ENCODE results near the gene ID3.

ID3 gene

DNA sequence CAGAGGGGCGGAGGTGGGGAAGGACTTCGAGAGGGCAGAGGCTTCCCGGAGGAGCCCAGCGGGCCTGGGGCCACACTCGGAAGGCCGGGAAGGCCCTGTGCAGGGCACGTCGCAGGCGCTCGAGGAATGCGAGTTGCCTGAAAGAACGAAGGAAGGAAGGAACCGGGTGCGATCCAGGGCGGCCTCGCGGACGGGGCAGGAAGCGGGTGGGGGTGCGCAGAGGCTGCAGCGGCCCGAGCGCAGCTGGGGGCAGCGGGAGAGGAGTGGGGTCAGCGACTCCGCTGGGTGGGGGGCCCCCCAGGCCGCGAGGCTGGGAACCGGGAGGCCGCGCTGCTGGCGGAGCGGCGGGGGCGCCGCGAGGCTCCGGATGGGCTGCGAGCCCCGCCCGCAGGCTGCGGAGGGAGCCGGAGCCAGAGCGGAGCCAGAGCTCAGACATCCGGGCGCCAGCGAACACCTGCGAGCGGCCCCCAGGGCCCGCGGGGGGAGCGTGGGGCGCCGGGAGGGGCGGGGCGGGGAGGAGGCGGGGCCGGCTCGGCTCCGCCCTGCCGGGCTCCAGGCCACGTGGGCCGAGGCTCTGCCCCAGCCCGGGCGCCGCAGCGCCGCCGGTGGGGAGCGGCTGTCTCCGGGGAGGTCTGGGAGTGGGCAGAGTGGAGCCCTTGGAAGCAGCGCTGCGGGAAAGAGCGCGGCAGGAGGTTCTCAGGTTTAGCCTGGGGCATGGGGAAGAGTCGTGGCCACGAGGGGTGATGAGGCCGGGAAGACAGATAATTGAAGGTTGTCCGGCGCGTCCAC lies 4.6 kb downstream of the ID3 start (continued):
- TF ChIP-seq, protein P1, sequence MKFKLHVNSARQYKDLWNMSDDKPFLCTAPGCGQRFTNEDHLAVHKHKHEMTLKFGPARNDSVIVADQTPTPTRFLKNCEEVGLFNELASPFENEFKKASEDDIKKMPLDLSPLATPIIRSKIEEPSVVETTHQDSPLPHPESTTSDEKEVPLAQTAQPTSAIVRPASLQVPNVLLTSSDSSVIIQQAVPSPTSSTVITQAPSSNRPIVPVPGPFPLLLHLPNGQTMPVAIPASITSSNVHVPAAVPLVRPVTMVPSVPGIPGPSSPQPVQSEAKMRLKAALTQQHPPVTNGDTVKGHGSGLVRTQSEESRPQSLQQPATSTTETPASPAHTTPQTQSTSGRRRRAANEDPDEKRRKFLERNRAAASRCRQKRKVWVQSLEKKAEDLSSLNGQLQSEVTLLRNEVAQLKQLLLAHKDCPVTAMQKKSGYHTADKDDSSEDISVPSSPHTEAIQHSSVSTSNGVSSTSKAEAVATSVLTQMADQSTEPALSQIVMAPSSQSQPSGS (tag by site-specific recombination; IDR thresholded peaks at IDR 0.05; ENCODE audit: low read depth) = no peak
- TF ChIP-seq GLIS1 (tag by site-specific recombination; IDR thresholded peaks at IDR 0.05) (peak; percentile 97), ZBTB8A (tag by site-specific recombination; IDR thresholded peaks at IDR 0.05) (peak; percentile 82), KLF16 (tag by site-specific recombination; IDR thresholded peaks at IDR 0.05) (0 out of 2 replicates have a peak, but pooled peaks have one; percentile 25), ZBTB6 (tag by site-specific recombination; IDR thresholded peaks at IDR 0.05) (peak; percentile 95), YY1 (tag by site-specific recombination; IDR thresholded peaks at IDR 0.05) (no peak), ZNF514 (tag by site-specific recombination; IDR thresholded peaks at IDR 0.05) (no peak), KLF10 (tag by site-specific recombination; IDR thresholded peaks at IDR 0.05) (no peak), ZNF221 (tag by site-specific recombination; IDR thresholded peaks at IDR 0.05; ENCODE audit: borderline replicate concordance) (no peak), ZIC2 (tag by site-specific recombination; IDR thresholded peaks at IDR 0.05) (peak; percentile 90), ZNF560 (tag by site-specific recombination; IDR thresholded peaks at IDR 0.05; ENCODE audit: borderline replicate concordance) (no peak), BCL11A (tag by site-specific recombination; IDR thresholded peaks at IDR 0.05; ENCODE audit: low read depth) (no peak), ZNF138 (tag by site-specific recombination; IDR thresholded peaks at IDR 0.05; ENCODE audit: borderline replicate concordance) (no peak), ZNF571 (tag by site-specific recombination; IDR thresholded peaks at IDR 0.05) (no peak), ZNF16 (tag by site-specific recombination; IDR thresholded peaks at IDR 0.05; ENCODE audit: low read depth) (no peak), PATZ1 (tag by site-specific recombination; IDR thresholded peaks at IDR 0.05) (peak; percentile 31; the same call in 1 of the 2 replicates), ZNF132 (tag by site-specific recombination; IDR thresholded peaks at IDR 0.05; ENCODE audit: borderline replicate concordance) (no peak), PRDM4 (tag by site-specific recombination; IDR thresholded peaks at IDR 0.05) (peak; percentile 44; the same call in 1 of the 2 replicates), KLF8 (tag by site-specific recombination; IDR thresholded peaks at IDR 0.05) (peak; percentile 50), GFI1B (tag by site-specific recombination; IDR thresholded peaks at IDR 0.05) (no peak), ZNF121 (tag by site-specific recombination; IDR thresholded peaks at IDR 0.05) (no peak), ZNF558 (tag by site-specific recombination; IDR thresholded peaks at IDR 0.05) (no peak), ZNF610 (tag by site-specific recombination; IDR thresholded peaks at IDR 0.05; ENCODE audit: borderline replicate concordance) (peak; percentile 93), SETDB1 (IDR thresholded peaks at IDR 0.05; ENCODE audit: insufficient read length, low read length) (no peak), IKZF3 (tag by site-specific recombination; IDR thresholded peaks at IDR 0.05) (peak; percentile 91), ZNF623 (tag by site-specific recombination; IDR thresholded peaks at IDR 0.05) (no peak), ZNF433 (tag by site-specific recombination; IDR thresholded peaks at IDR 0.05; ENCODE audit: low read depth) (no peak), KLF9 (tag by site-specific recombination; IDR thresholded peaks at IDR 0.05; ENCODE audit: low read depth) (no peak)
- TF ChIP-seq, protein P2, sequence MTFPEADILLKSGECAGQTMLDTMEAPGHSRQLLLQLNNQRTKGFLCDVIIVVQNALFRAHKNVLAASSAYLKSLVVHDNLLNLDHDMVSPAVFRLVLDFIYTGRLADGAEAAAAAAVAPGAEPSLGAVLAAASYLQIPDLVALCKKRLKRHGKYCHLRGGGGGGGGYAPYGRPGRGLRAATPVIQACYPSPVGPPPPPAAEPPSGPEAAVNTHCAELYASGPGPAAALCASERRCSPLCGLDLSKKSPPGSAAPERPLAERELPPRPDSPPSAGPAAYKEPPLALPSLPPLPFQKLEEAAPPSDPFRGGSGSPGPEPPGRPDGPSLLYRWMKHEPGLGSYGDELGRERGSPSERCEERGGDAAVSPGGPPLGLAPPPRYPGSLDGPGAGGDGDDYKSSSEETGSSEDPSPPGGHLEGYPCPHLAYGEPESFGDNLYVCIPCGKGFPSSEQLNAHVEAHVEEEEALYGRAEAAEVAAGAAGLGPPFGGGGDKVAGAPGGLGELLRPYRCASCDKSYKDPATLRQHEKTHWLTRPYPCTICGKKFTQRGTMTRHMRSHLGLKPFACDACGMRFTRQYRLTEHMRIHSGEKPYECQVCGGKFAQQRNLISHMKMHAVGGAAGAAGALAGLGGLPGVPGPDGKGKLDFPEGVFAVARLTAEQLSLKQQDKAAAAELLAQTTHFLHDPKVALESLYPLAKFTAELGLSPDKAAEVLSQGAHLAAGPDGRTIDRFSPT (tag by site-specific recombination; IDR thresholded peaks at IDR 0.05) = peak; percentile 93
- TF ChIP-seq, protein P3, sequence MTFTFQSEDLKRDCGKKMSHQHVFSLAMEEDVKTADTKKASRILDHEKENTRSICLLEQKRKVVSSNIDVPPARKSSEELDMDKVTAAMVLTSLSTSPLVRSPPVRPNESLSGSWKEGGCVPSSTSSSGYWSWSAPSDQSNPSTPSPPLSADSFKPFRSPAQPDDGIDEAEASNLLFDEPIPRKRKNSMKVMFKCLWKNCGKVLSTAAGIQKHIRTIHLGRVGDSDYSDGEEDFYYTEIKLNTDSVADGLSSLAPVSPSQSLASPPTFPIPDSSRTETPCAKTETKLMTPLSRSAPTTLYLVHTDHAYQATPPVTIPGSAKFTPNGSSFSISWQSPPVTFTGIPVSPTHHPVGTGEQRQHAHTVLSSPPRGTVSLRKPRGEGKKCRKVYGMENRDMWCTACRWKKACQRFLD (tag by site-specific recombination; IDR thresholded peaks at IDR 0.05) = no peak

Measured in HEK293 (cell line).